ENCODE measurements around the gene NLRP14.

Gene NLRP14, protein sequence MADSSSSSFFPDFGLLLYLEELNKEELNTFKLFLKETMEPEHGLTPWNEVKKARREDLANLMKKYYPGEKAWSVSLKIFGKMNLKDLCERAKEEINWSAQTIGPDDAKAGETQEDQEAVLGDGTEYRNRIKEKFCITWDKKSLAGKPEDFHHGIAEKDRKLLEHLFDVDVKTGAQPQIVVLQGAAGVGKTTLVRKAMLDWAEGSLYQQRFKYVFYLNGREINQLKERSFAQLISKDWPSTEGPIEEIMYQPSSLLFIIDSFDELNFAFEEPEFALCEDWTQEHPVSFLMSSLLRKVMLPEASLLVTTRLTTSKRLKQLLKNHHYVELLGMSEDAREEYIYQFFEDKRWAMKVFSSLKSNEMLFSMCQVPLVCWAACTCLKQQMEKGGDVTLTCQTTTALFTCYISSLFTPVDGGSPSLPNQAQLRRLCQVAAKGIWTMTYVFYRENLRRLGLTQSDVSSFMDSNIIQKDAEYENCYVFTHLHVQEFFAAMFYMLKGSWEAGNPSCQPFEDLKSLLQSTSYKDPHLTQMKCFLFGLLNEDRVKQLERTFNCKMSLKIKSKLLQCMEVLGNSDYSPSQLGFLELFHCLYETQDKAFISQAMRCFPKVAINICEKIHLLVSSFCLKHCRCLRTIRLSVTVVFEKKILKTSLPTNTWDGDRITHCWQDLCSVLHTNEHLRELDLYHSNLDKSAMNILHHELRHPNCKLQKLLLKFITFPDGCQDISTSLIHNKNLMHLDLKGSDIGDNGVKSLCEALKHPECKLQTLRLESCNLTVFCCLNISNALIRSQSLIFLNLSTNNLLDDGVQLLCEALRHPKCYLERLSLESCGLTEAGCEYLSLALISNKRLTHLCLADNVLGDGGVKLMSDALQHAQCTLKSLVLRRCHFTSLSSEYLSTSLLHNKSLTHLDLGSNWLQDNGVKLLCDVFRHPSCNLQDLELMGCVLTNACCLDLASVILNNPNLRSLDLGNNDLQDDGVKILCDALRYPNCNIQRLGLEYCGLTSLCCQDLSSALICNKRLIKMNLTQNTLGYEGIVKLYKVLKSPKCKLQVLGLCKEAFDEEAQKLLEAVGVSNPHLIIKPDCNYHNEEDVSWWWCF

DNA sequence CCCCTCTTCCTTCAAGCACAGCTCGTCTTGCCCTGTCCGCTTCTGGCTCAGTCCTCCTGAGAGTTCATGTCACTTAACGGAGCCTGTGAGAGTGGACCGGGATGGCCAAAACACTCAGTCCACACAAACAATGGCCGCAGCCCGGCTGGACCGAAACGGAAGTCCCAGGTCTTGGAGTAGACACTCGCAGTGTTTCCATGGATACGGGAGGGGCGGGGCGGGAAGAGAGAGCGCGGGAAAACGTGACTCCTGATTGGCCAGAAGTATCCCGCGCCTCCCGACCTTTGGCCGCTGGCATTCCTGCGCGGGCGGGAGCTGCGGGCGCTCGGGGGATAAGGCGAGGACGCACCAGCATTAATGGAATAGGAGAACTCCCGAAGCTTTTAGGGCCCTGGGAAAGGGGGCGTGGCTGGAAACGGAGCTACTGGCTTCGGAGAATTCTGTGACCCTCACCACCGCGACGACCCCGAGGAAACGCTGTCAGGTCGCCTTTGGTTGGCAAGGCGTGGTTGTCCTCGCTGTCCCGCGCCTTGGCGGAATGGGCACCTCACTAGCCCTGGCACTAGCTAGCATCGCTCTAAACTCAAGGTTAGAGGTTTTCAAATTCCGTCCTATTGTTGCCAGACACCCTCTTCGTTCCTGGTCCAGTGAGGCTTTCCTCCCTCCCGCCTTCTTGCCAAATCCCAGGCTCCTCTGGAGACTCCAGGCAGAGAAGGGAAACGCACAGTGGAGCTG, at the start of gene NLRP14, which contains the start of gene ZNF214:
NLRP14 (plus strand) TSS at position 297 of the 735 bp plus-strand sequence. CDS start 18,108 bp downstream, outside the sequence.
ZNF214 (minus strand) TSS at position 164 of the 735 bp plus-strand sequence. CDS start 17,511 bp downstream, outside the sequence.
- peak within 1 kb of the TSS; percentile 72 for H3K4me3 ChIP-seq (ENCODE audit: low read depth, low read length)
- peak; percentile 81 for DNase-seq (ENCODE audit: low read depth)
- TF ChIP-seq, protein P1, sequence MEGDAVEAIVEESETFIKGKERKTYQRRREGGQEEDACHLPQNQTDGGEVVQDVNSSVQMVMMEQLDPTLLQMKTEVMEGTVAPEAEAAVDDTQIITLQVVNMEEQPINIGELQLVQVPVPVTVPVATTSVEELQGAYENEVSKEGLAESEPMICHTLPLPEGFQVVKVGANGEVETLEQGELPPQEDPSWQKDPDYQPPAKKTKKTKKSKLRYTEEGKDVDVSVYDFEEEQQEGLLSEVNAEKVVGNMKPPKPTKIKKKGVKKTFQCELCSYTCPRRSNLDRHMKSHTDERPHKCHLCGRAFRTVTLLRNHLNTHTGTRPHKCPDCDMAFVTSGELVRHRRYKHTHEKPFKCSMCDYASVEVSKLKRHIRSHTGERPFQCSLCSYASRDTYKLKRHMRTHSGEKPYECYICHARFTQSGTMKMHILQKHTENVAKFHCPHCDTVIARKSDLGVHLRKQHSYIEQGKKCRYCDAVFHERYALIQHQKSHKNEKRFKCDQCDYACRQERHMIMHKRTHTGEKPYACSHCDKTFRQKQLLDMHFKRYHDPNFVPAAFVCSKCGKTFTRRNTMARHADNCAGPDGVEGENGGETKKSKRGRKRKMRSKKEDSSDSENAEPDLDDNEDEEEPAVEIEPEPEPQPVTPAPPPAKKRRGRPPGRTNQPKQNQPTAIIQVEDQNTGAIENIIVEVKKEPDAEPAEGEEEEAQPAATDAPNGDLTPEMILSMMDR (IDR thresholded peaks at IDR 0.05; ENCODE audit: control insufficient read depth, extremely low read depth, insufficient read depth) = no peak

DNA sequence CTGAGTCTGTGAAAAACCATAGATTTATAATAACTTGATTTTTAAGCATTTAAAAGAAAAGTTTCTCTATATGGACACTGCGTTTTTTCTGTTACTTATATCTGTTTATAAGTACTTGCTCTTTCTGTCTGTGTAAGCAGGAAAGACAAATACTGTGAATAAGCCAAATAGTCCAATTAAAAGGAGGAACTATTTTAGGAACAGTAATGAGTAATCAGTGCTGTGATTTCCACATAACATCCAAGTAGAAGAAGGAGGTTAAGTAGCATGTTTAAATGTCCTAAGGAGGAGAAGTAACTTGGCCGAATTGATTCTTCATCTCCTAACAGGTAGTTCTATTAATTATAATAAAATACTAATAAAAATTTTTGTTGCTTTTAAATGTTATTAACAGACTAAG, 40.9 kb upstream of the NLRP14 start:
- TF ChIP-seq, protein P1 (IDR thresholded peaks at IDR 0.05; ENCODE audit: control insufficient read depth, extremely low read depth, insufficient read depth) = no peak
- DNase-seq (ENCODE audit: low read depth) = no peak
- H3K4me3 ChIP-seq (ENCODE audit: low read depth, low read length) = no peak overlapping the region

DNA sequence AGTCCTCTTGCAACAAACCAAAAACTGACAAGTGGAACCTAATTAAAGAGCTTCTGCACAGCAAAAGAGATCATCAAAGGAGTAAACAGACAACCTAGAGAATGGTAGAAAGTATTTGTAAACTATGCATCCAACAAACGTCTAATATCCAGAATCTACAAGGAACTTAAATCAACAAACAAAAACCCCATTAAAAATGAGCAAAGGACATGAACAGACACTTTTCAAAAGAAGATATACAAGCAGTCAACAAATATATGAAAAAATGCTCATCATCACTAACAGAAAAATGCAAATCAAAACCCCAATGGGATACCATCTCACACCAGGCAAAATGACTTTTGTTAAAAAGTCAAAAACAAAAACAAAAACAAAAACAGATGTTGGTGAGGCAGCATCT, 33.8 kb upstream of the NLRP14 start:
- TF ChIP-seq, protein P1 (IDR thresholded peaks at IDR 0.05; ENCODE audit: control insufficient read depth, extremely low read depth, insufficient read depth) = no peak
- no peak overlapping the region for H3K4me3 ChIP-seq (ENCODE audit: low read depth, low read length)
- DNase-seq (ENCODE audit: low read depth) = no peak

DNA sequence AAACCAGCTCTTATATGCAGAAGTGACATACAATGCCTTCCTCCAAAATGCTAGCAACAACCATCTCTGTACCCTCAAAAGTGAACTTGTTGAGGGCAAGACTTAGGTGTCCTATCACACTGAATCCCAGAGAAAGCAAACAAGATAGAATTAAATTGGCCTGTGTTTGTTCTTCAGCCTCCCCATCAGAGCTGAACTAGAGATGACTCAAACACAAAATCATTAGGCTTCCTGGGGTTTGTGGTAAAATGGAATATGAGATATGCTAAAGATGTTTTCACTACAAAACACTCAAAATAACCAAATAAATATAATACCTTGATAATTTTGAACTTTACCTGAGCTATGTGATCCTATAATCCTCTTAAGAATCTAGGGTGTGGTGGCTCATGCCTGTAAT, 31.8 kb upstream of the NLRP14 start:
- no peak overlapping the region for H3K4me3 ChIP-seq (ENCODE audit: low read depth, low read length)
- DNase-seq (ENCODE audit: low read depth) = no peak
- TF ChIP-seq, protein P1 (IDR thresholded peaks at IDR 0.05; ENCODE audit: control insufficient read depth, extremely low read depth, insufficient read depth) = no peak

DNA sequence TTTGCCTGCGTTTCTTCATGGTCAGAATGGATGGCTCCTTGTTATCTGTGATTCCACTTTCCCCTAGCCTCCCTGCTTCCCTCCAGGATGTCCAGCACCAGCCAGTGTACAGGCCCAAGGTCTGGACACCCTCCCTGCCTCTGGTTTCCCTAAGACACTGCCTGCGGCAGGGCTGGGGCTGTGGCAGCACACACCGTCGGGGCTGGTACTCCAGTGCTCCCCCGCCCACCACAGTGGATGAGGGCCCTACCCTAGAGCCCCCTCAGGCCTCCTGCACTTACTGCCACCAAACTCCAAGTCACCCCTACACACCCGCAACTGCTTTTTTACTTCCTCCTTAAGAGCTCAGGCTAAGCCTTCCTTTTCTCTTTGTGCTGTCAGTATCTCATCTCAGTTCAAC, 29.1 kb upstream of the NLRP14 start:
- no peak for DNase-seq (ENCODE audit: low read depth)
- TF ChIP-seq, protein P1 (IDR thresholded peaks at IDR 0.05; ENCODE audit: control insufficient read depth, extremely low read depth, insufficient read depth) = no peak
- H3K4me3 ChIP-seq (ENCODE audit: low read depth, low read length) = no peak overlapping the region

DNA sequence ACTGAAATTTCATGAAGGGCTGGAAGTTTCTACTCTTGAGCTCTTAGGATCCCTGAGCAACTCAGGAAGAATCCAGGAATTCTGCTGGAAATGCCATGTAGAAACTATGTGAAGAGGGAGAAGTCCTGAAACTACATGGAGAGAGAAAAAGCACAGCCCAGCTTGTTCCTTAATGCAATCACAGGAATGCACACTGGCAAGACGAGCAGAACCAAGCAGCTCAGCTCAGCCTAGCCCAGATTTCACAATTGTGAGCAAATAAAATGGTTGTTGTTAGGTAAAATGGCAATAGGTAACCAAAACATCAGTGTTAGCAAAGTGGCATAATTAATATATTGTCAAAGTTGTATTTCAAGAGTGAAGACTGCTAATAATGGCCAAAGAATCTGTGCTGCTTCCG, 28.3 kb upstream of the NLRP14 start:
- no peak overlapping the region for H3K4me3 ChIP-seq (ENCODE audit: low read depth, low read length)
- TF ChIP-seq, protein P1 (IDR thresholded peaks at IDR 0.05; ENCODE audit: control insufficient read depth, extremely low read depth, insufficient read depth) = no peak
- DNase-seq (ENCODE audit: low read depth) = no peak
